ENCODE measurements around the gene ADCY5. TPM values are rescaled to one million over a fixed set of nuclear protein-coding genes. Genes with fewer than 3 reads are reported as not detected.

ADCY5 gene
- total RNA-seq, 1 experiment from 2014 or later: 0.49 TPM

DNA sequence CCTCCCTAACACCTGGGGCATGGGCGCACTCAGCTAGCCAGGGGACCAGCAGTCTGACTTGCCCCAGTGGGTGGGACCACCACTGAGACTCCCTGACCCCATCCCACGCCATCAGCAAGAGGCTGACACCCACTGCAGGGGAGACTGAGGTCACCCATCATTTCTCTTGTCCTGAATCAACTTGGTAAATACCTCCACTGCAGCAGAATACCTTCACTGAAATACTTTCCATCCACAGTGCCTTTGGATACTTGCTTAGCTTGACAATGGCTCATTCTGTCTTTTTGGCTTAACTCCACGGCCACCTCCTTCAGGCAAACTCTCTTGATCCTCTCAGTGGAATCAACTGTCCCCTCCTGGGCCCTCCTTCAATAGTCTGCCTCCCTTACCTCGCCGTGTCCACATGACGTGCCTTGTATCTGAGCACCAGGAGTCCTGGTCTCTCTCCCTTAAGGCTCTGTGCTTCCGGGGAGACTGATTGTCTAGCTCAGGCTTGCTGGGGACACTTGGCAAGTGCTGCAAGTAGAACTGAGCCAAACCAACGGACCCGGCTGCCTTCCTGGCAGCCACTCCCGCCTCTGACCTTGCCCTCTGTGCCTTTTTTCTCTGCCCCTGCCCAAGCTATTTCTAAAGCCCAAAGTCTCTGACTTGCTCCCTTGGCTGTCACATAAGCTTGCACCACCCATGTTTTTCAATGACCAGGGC lies 119.1 kb downstream of the ADCY5 start:
- Histone ChIP-seq H3K27me3 (ENCODE audit: insufficient read depth, low read length) (peaks cover 4% of the 10 kb centered on the region; the same call in 1 of the 2 replicates), H3K79me2 (ENCODE audit: insufficient read depth, low read length) (no peaks in the 10 kb centered on the region), H2AFZ (ENCODE audit: low read depth, low read length, poor library complexity, severe bottlenecking) (no peak overlapping the region), H3K9ac (ENCODE audit: low read length) (no peak overlapping the region), H3K9me3 (ENCODE audit: control insufficient read depth in 1 of 2, insufficient read depth in 1 of 2, low read depth in 1 of 2, low read length in 2 of 2) (no peaks in the 10 kb centered on the region), H3K36me3 (ENCODE audit: control insufficient read depth in 1 of 2, insufficient read depth in 2 of 2, low read length in 2 of 2) (no peaks in the 10 kb centered on the region), H4K20me1 (ENCODE audit: insufficient read depth) (no peaks in the 10 kb centered on the region), H3K27ac (ENCODE audit: low read depth, low read length) (no peak overlapping the region), H3K4me1 (ENCODE audit: control insufficient read depth in 1 of 2, insufficient read depth in 2 of 2, low read length in 2 of 2) (no peaks in the 10 kb centered on the region), H3K9me2 (ENCODE audit: insufficient read depth) (no peaks in the 10 kb centered on the region), H3K4me2 (ENCODE audit: low read length) (no peak overlapping the region), H3K4me3 (replicated peaks in 1 of 2; ENCODE audit: low read depth in 1 of 2, low read length in 2 of 2) (no peak overlapping the region)
- ChIA-PET CTCF (interaction anchor here (0.9 to 1.3 kb wide), 2 partner anchors 159 to 229 kb away, joined by 4 to 12 read pairs; no protein-coding TSS in a partner anchor), POLR2A (no interaction called here), RAD21 (ENCODE audit: low non-redundant PET in 1 of 2, low total read pairs in 2 of 2, uncharacterized antibody in 2 of 2, unreplicated experiment in 2 of 2) (no interaction called here)
- ATAC-seq (no peak), DNase-seq (ENCODE audit: low read depth, low spot score) (no peak)
- intact Hi-C loops (cut with micrococcal nuclease): loop anchor here (1.0 to 2.0 kb wide), 2 partner anchors 160 to 229 kb away; no protein-coding TSS in a partner anchor
- BruUV-seq (replicated peaks): no TSS peak
- no peak for TF ChIP-seq CEBPB (IDR thresholded peaks at IDR 0.05; ENCODE audit: low read depth)
- TF ChIP-seq YY1 (IDR thresholded peaks at IDR 0.05; ENCODE audit: extremely low read depth, insufficient replicate concordance, low read depth, low read length): no peak
- TF ChIP-seq SRF (IDR thresholded peaks at IDR 0.05; ENCODE audit: low read depth): no peak
- TF ChIP-seq, protein P1, sequence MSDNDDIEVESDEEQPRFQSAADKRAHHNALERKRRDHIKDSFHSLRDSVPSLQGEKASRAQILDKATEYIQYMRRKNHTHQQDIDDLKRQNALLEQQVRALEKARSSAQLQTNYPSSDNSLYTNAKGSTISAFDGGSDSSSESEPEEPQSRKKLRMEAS (IDR thresholded peaks at IDR 0.05): no peak
- no peak for TF ChIP-seq TCF7L2 (IDR thresholded peaks at IDR 0.05; ENCODE audit: borderline replicate concordance, extremely low read depth, insufficient read depth, insufficient read length)
- no peak for TF ChIP-seq RAD21 (IDR thresholded peaks at IDR 0.05; ENCODE audit: low read depth)
- no peak for TF ChIP-seq CBX3 (IDR thresholded peaks at IDR 0.05; ENCODE audit: low read depth)
- TF ChIP-seq, protein P2, sequence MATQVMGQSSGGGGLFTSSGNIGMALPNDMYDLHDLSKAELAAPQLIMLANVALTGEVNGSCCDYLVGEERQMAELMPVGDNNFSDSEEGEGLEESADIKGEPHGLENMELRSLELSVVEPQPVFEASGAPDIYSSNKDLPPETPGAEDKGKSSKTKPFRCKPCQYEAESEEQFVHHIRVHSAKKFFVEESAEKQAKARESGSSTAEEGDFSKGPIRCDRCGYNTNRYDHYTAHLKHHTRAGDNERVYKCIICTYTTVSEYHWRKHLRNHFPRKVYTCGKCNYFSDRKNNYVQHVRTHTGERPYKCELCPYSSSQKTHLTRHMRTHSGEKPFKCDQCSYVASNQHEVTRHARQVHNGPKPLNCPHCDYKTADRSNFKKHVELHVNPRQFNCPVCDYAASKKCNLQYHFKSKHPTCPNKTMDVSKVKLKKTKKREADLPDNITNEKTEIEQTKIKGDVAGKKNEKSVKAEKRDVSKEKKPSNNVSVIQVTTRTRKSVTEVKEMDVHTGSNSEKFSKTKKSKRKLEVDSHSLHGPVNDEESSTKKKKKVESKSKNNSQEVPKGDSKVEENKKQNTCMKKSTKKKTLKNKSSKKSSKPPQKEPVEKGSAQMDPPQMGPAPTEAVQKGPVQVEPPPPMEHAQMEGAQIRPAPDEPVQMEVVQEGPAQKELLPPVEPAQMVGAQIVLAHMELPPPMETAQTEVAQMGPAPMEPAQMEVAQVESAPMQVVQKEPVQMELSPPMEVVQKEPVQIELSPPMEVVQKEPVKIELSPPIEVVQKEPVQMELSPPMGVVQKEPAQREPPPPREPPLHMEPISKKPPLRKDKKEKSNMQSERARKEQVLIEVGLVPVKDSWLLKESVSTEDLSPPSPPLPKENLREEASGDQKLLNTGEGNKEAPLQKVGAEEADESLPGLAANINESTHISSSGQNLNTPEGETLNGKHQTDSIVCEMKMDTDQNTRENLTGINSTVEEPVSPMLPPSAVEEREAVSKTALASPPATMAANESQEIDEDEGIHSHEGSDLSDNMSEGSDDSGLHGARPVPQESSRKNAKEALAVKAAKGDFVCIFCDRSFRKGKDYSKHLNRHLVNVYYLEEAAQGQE (IDR thresholded peaks at IDR 0.05; ENCODE audit: low read depth): no peak
- TF ChIP-seq, protein P3, sequence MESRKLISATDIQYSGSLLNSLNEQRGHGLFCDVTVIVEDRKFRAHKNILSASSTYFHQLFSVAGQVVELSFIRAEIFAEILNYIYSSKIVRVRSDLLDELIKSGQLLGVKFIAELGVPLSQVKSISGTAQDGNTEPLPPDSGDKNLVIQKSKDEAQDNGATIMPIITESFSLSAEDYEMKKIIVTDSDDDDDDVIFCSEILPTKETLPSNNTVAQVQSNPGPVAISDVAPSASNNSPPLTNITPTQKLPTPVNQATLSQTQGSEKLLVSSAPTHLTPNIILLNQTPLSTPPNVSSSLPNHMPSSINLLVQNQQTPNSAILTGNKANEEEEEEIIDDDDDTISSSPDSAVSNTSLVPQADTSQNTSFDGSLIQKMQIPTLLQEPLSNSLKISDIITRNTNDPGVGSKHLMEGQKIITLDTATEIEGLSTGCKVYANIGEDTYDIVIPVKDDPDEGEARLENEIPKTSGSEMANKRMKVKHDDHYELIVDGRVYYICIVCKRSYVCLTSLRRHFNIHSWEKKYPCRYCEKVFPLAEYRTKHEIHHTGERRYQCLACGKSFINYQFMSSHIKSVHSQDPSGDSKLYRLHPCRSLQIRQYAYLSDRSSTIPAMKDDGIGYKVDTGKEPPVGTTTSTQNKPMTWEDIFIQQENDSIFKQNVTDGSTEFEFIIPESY (IDR thresholded peaks at IDR 0.05; ENCODE audit: extremely low read depth, insufficient replicate concordance, low read length): no peak
- no peak for TF ChIP-seq FOSL1 (IDR thresholded peaks at IDR 0.05; ENCODE audit: low read depth)
- no peak for TF ChIP-seq SP1 (IDR thresholded peaks at IDR 0.05; ENCODE audit: low read depth)
